Measurements from ENCODE around the gene USP17L29.
"Not testable (repeated sequence)": the region's sequence is repeated elsewhere in the genome, so short reads cannot be mapped to it uniquely, and the experiment has no call there.

- not testable (repeated sequence) for TF ChIP-seq FOXM1 (IDR thresholded peaks at IDR 0.05; ENCODE audit: low read depth); FOXM1 (CRISPR knock-in tag; IDR thresholded peaks at IDR 0.05; ENCODE audit: low read depth); NFIX (CRISPR knock-in tag; IDR thresholded peaks at IDR 0.05; ENCODE audit: low read depth); C11orf30 (IDR thresholded peaks at IDR 0.05; ENCODE audit: low read depth); ZNF274 (IDR thresholded peaks at IDR 0.05; ENCODE audit: borderline replicate concordance, low read depth, low read length); U2AF2 (optimal IDR thresholded peaks at IDR 0.05; ENCODE audit: low read depth, low read length); POLR2AphosphoS5 (IDR thresholded peaks at IDR 0.05; ENCODE audit: control insufficient read depth, insufficient read depth, low read depth, low read length); HNRNPL (IDR thresholded peaks at IDR 0.05; ENCODE audit: low read depth, low read length); GABPB1 (CRISPR knock-in tag; IDR thresholded peaks at IDR 0.05); RCOR1 (IDR thresholded peaks at IDR 0.05; ENCODE audit: borderline replicate concordance in 1 of 2, low read depth in 2 of 2, low read length in 2 of 2); EZH2 (IDR thresholded peaks at IDR 0.05; ENCODE audit: borderline replicate concordance, low read depth, low read length); CGGBP1 (CRISPR knock-in tag; IDR thresholded peaks at IDR 0.05); RFX5 (IDR thresholded peaks at IDR 0.05; ENCODE audit: low read depth, low read length)
- TF ChIP-seq, protein P1, sequence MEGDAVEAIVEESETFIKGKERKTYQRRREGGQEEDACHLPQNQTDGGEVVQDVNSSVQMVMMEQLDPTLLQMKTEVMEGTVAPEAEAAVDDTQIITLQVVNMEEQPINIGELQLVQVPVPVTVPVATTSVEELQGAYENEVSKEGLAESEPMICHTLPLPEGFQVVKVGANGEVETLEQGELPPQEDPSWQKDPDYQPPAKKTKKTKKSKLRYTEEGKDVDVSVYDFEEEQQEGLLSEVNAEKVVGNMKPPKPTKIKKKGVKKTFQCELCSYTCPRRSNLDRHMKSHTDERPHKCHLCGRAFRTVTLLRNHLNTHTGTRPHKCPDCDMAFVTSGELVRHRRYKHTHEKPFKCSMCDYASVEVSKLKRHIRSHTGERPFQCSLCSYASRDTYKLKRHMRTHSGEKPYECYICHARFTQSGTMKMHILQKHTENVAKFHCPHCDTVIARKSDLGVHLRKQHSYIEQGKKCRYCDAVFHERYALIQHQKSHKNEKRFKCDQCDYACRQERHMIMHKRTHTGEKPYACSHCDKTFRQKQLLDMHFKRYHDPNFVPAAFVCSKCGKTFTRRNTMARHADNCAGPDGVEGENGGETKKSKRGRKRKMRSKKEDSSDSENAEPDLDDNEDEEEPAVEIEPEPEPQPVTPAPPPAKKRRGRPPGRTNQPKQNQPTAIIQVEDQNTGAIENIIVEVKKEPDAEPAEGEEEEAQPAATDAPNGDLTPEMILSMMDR (IDR thresholded peaks at IDR 0.05 in 2 of 3, conservative IDR thresholded peaks at IDR 0.05 in 1 of 3; ENCODE audit: insufficient read depth in 2 of 3, low read depth in 1 of 3, low read length in 3 of 3) = not testable (repeated sequence)
Observed at GRCh38 chr4:9339103-9339502, 14.3 kb upstream of the USP17L29 start, which contains the start of gene USP17L5.

All from K562 (cell line).